Measurements from ENCODE around the gene STARD3. TPM values are rescaled to one million over a fixed set of nuclear protein-coding genes. Genes with fewer than 3 reads are reported as not detected.

Gene STARD3
- 18.4 and 49.3 TPM in 2 replicates for total RNA-seq (ENCODE audit: low replicate concordance)

DNA sequence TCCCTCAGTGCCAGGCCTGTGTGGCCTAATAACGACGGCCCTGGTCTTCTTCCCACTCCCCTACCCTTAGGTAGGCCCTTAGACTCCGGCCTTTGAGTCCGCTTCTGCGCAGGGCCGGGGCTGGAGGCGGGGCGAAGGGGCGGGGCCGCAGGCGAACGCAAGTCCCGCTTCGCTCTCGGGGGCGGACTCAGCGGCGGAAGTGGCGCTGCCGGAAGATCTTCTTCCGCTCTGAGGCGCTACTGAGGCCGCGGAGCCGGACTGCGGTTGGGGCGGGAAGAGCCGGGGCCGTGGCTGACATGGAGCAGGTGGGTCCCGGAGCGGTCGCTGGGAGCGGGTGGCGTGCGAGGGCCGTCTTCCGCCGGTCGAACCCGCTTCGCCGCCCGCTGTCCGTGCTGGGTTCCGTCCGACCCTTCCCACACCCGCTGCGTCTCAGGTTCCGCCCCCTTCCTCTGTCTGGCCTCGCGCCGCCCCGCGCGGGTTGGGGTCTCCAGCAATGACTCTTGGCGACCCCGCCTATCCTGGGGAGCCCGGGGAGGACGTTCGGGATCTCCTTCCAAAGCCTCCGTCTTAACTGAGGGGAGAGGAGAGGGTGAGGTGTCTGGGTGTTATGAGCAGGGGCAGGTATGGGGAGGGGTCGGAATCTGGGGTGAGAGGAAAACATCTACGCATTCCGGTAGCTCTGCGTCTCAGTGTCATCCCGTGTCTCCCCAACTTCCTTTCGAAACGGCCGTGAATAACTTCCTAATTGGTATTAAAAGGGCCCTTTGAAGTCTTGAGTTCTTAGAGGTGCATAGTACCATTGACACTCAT, at the start of gene STARD3:
TSS of gene STARD3 (plus strand) at position 218 of the 810 bp plus-strand sequence. CDS start 16,388 bp downstream, outside the sequence.

DNA sequence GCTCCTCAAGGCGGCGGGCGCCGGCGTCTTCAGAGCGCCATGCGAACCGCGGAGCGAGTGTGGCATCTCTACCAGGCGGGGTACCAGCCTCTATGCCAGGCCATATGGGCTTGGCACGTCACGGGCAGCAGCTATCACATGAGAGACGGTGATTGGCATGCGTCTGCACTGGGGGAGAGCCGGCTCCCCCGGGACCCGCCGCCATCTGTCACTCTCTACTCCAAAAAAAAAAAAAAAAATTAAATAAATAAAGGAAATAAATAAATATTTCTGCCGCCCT, 29.2 kb upstream of the STARD3 start, which contains the start of gene NEUROD2:
TSS of gene NEUROD2 (minus strand) at position 70 of the 280 bp plus-strand sequence. CDS start 1,321 bp downstream, outside the sequence.

DNA sequence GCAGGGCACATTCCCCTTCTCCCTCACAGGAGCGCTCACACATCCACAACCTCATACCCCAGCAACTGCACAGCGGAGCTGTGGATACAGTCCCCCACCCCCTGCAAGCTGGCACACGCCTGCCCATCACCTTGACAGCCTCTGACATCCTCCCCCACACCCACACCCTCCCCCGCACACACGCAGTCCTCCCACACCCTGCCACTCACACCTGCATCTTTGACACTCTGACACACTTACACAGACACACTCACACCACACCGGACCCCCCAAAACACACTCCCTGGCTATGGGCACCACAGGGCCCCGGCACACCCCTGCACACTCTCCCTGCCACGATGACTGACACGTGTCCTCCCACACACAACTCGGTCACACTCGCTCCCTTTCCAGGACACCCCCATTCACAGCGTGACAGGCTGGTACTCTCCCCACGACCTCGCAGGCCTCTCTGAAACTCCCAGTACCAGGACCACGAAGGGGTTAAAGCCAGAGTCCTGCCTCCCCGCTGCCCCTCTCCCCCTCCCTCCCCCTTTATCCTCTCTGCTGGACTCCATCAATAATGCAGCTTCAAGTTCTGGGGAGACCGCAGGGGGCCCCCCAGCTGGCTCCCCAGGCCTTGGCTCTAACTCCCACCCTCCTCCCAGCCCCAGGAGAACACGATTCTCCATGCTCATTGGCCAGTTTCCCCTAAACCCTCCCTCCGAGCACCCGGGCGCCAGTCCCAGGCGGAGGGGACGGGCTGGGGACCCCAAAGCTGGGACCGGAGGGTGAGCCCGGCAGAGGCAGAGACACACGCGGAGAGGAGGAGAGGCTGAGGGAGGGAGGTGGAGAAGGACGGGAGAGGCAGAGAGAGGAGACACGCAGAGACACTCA, 10.5 kb upstream of the STARD3 start, which contains the start of gene PPP1R1B:
TSS of gene PPP1R1B (plus strand) at position 782 of the 876 bp plus-strand sequence. CDS start 441 bp downstream, outside the sequence.

GRCh38 chr17:39664581-39665561, 27.9 kb downstream of the STARD3 start, which contains the start of gene TCAP:
TCAP (plus strand) TSS chr17:39665349; CDS start chr17:39665360, 11 bp downstream.

GRCh38 chr17:39667945-39668924, 31.3 kb downstream of the STARD3 start, which contains the start of gene PNMT:
PNMT (plus strand) TSS chr17:39668453; CDS start chr17:39668476, 23 bp downstream.

DNA sequence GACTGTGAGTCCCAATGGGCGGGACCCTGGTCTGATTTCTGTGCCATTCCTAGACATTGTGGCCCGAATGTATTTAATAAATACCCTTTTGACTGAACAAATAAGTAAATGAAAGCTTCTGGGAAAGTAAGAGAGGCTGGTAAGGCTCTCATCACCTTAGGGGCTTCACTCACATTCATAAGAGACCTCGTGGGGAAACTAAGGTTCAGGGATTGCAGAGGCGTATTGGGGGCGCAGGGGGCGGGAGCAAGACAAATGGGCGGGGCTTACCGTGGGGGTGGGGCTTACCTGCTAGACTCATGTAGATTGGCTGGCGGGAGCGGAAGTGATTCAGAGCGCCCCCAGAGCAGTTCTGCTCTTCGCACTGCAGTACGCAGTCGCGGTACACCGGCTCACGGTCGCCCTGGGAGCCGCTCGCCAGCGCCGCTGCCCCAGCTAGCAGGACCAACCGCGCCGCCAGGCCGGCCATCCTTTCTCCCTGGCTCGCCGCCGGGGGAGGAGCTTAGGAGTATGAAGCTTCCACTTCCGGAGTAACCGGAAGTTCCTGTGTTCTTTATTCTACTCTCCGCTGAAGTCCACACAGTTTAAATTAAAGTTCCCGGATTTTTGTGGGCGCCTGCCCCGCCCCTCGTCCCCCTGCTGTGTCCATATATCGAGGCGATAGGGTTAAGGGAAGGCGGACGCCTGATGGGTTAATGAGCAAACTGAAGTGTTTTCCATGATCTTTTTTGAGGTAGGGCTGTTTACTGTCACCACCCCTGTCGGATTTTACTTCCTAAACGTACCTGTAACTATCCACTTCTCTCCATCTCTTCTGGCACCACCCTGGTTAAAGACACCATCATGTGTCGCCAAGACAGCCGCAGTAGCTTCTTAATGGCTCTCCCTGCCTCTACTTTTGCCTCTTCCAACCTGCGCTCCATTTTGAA, 50.9 kb downstream of the STARD3 start, which contains the start of gene PGAP3:
TSS of gene PGAP3 (minus strand) at position 512 of the 929 bp plus-strand sequence. CDS start at position 469, 43 bp downstream.

GRCh38 chr17:39699818-39700147, 62.8 kb downstream of the STARD3 start, which contains the start of gene ERBB2:
ERBB2 (plus strand) TSS chr17:39700064; CDS start chr17:39700239, 175 bp downstream.

Other genes starting within 250 kb of the STARD3 start
- gene FBXL20, start 235.5 kb upstream of the STARD3 start, total RNA-seq (ENCODE audit: low replicate concordance): 13.5 and 15.1 TPM in 2 replicates
- gene MED1, start 185.9 kb upstream of the STARD3 start, total RNA-seq (ENCODE audit: low replicate concordance): 11.0 and 16.5 TPM in 2 replicates
- gene CDK12, start 175.7 kb upstream of the STARD3 start, total RNA-seq (ENCODE audit: low replicate concordance): 12.2 and 14.9 TPM in 2 replicates
- not detected in 2 replicates for gene NEUROD2, start 29.2 kb upstream of the STARD3 start, total RNA-seq (ENCODE audit: low replicate concordance)
- 3.0 TPM in 1 of 2 replicates, not detected in the other for gene PPP1R1B, start 10.2 kb upstream of the STARD3 start, total RNA-seq (ENCODE audit: low replicate concordance)
- gene TCAP, start 28.2 kb downstream of the STARD3 start, total RNA-seq (ENCODE audit: low replicate concordance): 0.23 and 0.70 TPM in 2 replicates
- not detected in 2 replicates for gene PNMT, start 31.3 kb downstream of the STARD3 start, total RNA-seq (ENCODE audit: low replicate concordance)
- gene PGAP3, start 50.9 kb downstream of the STARD3 start, total RNA-seq (ENCODE audit: low replicate concordance): 8.3 and 19.9 TPM in 2 replicates
- gene ERBB2, start 62.9 kb downstream of the STARD3 start, total RNA-seq (ENCODE audit: low replicate concordance): 33.8 and 34.5 TPM in 2 replicates
- 8.7 and 21.0 TPM in 2 replicates for gene MIEN1, start 93.4 kb downstream of the STARD3 start, total RNA-seq (ENCODE audit: low replicate concordance)
- gene GRB7, start 100.8 kb downstream of the STARD3 start, total RNA-seq (ENCODE audit: low replicate concordance): under 0.01 and 0.60 TPM in 2 replicates
- not detected in 2 replicates for gene IKZF3, start 227.2 kb downstream of the STARD3 start, total RNA-seq (ENCODE audit: low replicate concordance)
- gene ZPBP2, start 231.1 kb downstream of the STARD3 start, total RNA-seq (ENCODE audit: low replicate concordance): not detected in 2 replicates

All from smooth muscle cell of the coronary artery (primary cell).